Measurements from ENCODE around the gene MYT1.

The MYT1 gene

DNA sequence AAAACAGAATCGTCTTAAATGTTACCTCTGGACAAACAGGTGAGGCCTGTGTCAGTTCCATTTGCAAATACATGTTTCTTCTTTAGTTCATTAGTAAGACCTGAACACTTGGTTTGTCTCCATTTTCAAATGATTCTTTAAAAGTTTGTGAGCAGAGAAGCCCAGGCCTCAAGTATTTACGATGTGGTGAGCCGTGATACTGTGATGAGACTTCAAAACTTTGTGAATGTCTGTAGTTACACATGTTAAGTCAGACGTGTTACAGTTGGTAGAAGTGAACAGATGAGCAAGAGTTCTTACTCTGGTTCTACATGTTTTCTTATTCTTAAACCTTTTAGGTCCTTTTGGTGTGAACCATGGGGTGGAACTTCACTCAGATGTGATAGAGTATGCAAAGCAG, 99.8 kb downstream of the MYT1 start:
- H3K27me3 ChIP-seq, result no peaks in the 10 kb centered on the region
- no peak overlapping the region for H3K4me3 ChIP-seq
- intact Hi-C loops (cut with DNase I; ENCODE audit: low total_unique reads), result no loop called here
- no peak overlapping the region for H3K27ac ChIP-seq
- peaks cover 10 to 43% (median 12%) of the 10 kb centered on the region in 3 donors for H3K36me3 ChIP-seq
- H3K4me1 ChIP-seq, result peaks cover 0 to 20% (median 6%) of the 10 kb centered on the region in 4 donors
- no peak for DNase-seq
- TF ChIP-seq, protein P1, sequence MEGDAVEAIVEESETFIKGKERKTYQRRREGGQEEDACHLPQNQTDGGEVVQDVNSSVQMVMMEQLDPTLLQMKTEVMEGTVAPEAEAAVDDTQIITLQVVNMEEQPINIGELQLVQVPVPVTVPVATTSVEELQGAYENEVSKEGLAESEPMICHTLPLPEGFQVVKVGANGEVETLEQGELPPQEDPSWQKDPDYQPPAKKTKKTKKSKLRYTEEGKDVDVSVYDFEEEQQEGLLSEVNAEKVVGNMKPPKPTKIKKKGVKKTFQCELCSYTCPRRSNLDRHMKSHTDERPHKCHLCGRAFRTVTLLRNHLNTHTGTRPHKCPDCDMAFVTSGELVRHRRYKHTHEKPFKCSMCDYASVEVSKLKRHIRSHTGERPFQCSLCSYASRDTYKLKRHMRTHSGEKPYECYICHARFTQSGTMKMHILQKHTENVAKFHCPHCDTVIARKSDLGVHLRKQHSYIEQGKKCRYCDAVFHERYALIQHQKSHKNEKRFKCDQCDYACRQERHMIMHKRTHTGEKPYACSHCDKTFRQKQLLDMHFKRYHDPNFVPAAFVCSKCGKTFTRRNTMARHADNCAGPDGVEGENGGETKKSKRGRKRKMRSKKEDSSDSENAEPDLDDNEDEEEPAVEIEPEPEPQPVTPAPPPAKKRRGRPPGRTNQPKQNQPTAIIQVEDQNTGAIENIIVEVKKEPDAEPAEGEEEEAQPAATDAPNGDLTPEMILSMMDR (IDR thresholded peaks at IDR 0.05), result no peak
- H3K9me3 ChIP-seq, result no peaks in the 10 kb centered on the region

DNA sequence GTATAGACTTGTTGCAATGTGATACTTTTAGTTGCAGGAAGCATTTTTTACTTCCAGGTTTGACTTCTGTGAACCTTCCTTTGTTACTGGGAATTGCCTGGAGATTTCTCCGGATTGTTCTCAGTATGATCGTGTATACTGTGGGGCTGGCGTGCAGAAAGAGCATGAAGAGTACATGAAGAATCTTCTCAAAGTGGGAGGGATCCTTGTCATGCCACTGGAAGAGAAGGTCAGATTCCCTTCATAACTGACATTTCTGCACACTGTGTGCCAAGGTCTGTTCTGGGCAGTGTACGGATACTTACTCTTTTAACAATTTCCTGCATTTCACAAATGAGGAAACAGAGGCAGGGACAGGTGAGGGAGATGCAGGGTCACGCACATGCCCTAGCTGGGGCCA, 100.9 kb downstream of the MYT1 start:
- TF ChIP-seq, protein P1 (IDR thresholded peaks at IDR 0.05), result no peak
- intact Hi-C loops (cut with DNase I; ENCODE audit: low total_unique reads), result no loop called here
- Histone ChIP-seq H3K36me3 (peaks cover 10 to 44% (median 12%) of the 10 kb centered on the region in 3 donors), H3K9me3 (no peaks in the 10 kb centered on the region), H3K4me3 (no peak overlapping the region), H3K27ac (no peak overlapping the region), H3K4me1 (peaks cover 0 to 20% (median 4%) of the 10 kb centered on the region in 4 donors), H3K27me3 (no peaks in the 10 kb centered on the region)
- no peak for DNase-seq

DNA sequence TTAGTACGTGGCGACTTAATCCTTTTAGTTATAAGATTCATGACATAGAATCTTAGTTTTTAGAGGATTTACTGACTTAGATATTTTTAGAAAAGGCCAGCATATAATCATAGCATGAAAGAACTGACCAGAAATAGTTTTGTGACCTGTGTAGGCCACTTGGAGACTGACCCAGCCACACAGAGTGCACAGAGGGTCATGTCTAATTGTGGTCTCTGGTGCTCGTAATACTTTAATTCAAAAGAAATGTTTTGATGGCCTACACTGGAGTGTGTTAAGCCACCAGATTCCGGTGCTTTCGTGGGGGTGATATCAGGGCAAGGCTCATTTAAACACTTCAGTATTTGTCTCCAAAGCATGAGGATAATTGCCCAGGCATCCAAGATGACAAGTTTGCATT, 102.7 kb downstream of the MYT1 start:
- peaks cover 12 to 47% (median 15%) of the 10 kb centered on the region in 3 donors for H3K36me3 ChIP-seq
- no peaks in the 10 kb centered on the region for H3K27me3 ChIP-seq
- DNase-seq, result no peak
- no peak overlapping the region for H3K4me3 ChIP-seq
- peaks cover 0 to 2% (median 0%) of the 10 kb centered on the region in 4 donors for H3K4me1 ChIP-seq
- no peak overlapping the region for H3K27ac ChIP-seq
- no peaks in the 10 kb centered on the region for H3K9me3 ChIP-seq
- TF ChIP-seq, protein P1 (IDR thresholded peaks at IDR 0.05), result no peak
- intact Hi-C loops (cut with DNase I; ENCODE audit: low total_unique reads), result no loop called here

DNA sequence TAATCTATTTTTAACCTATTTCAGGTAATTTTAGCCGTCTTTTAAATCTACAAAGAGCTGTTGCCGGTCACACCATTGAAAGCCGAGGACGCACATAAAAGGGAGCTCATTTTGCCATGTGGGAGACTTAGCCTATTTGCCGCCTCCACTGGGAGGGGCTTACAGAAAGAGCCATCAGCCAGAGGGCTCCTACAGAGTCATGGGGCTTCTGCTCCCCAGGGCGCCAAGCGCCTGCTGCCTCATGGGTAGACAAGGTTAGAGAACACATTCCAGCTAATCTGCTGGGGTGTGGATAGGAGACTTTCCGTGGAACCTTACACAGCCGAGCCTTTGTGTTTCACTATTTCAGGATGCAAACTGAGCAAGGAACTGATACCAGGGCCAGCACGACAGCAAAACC, 103.9 kb downstream of the MYT1 start:
- no peaks in the 10 kb centered on the region for H3K9me3 ChIP-seq
- DNase-seq, result no peak
- no peaks in the 10 kb centered on the region for H3K27me3 ChIP-seq
- peaks cover 21 to 49% (median 24%) of the 10 kb centered on the region in 3 donors for H3K36me3 ChIP-seq
- no peaks in the 10 kb centered on the region for H3K4me1 ChIP-seq
- TF ChIP-seq, protein P1 (IDR thresholded peaks at IDR 0.05), result no peak
- intact Hi-C loops (cut with DNase I; ENCODE audit: low total_unique reads), result no loop called here
- no peak overlapping the region for H3K4me3 ChIP-seq
- no peak overlapping the region for H3K27ac ChIP-seq

DNA sequence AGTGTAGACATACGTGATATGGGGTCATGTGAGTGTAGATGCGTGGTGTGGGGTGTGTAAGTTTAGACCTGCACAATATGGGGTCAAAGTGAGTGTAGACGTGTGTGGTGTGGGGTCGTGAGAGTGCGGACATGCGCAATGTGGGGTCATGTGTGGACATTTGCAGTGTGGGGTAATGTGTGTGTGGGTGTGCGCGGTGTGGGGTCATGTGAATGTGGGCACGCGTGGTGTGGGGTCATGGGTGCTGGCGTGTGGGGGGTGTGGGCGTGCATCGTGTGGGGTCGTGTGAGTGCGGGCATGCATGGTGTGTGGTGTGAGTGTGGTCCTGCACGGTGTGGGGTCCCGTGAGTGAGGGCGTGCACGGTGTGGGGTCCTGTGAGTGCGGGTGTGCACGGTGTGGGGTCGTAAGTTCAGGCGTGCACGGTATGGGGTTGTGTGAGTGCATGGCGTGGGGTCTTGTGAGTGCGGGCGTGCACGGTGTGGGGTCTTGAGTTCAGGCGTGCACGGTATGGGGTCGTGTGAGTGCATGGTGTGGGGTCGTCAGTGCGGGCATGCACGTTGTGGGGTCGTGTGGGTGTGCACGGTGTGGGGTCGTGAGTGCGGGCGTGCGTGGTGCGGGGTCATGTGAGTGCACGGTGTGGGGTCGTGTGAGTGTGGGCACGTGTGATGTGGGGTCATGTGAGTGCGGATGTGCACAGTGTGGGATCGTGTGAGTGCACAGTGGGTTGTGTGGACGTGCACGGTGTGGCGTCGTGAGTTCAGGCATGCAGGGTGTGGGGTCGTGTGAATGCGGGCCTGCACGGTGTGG, 105.6 kb downstream of the MYT1 start:
- no peaks in the 10 kb centered on the region for H3K9me3 ChIP-seq
- no peaks in the 10 kb centered on the region for H3K27me3 ChIP-seq
- intact Hi-C loops (cut with DNase I; ENCODE audit: low total_unique reads), result no loop called here
- no peaks in the 10 kb centered on the region for H3K4me1 ChIP-seq
- H3K36me3 ChIP-seq, result peaks cover 30 to 52% (median 36%) of the 10 kb centered on the region in 3 donors
- H3K4me3 ChIP-seq, result no peak overlapping the region
- TF ChIP-seq, protein P1 (IDR thresholded peaks at IDR 0.05), result no peak
- no peak overlapping the region for H3K27ac ChIP-seq
- DNase-seq, result no peak

Measured in tibial artery (tissue), 4 donors.